NT2/D1 (cell line): ENCODE results near the gene RBBP8NL.

ENCODE experiments used
- DNase-seq: peaks from one replicate; pipeline ENCODE4 v3.0.0-alpha.2; 2011; ENCODE audit warnings: low read depth, low spot score
- H3K27me3 ChIP-seq: 2 replicates; pipeline ENCODE4 v1.6.0; 2011; ENCODE audit warnings: mild to moderate bottlenecking; ENCODE audit not compliant: insufficient read length, insufficient read depth
- H3K36me3 ChIP-seq: 2 replicates; pipeline ENCODE4 v1.6.1; 2011; ENCODE audit warnings: mild to moderate bottlenecking, low read length, mixed read lengths; ENCODE audit not compliant: insufficient read depth, insufficient read length
- H3K4me1 ChIP-seq: 2 replicates; pipeline ENCODE4 v1.5.1; 2011; ENCODE audit not compliant: insufficient read depth, insufficient read length
- H3K4me3 ChIP-seq: 2 replicates; pipeline ENCODE4 v1.5.1; 2011; ENCODE audit warnings: low read depth; ENCODE audit not compliant: insufficient read length
- H3K9ac ChIP-seq: 2 replicates; pipeline ENCODE4 v1.6.0; 2011; ENCODE audit warnings: low read depth; ENCODE audit not compliant: insufficient read length
- H3K9me3 ChIP-seq: 2 replicates; pipeline ENCODE4 v1.5.1; 2011; ENCODE audit warnings: mild to moderate bottlenecking, low read length; ENCODE audit not compliant: insufficient read depth
- SUZ12 ChIP-seq: IDR thresholded peaks from 2 replicates; pipeline ENCODE4 v1.6.1; 2011; ENCODE audit not compliant: insufficient read length, insufficient read depth; ENCODE audit errors: extremely low read depth
- YY1 ChIP-seq: IDR thresholded peaks from 2 replicates; pipeline ENCODE4 v1.6.1; 2011; ENCODE audit not compliant: insufficient read length, insufficient read depth
- ZNF274 ChIP-seq: IDR thresholded peaks from 2 replicates; pipeline ENCODE4 v1.6.1; 2011; ENCODE audit warnings: mild to moderate bottlenecking, low read depth, low read length

RBBP8NL gene

GRCh38 chr20:62422636-62423325 is 4.6 kb downstream of the RBBP8NL start:
- Histone ChIP-seq H3K4me1 (peaks cover 39% of the 10 kb centered on the region), H3K36me3 (no peaks in the 10 kb centered on the region), H3K27me3 (peaks cover 2% of the 10 kb centered on the region), H3K4me3 (no peak overlapping the region), H3K9me3 (no peaks in the 10 kb centered on the region), H3K9ac (peak overlapping the region; percentile 44)
- DNase-seq: no peak
- no peak for TF ChIP-seq SUZ12
- no peak for TF ChIP-seq YY1
- TF ChIP-seq ZNF274: no peak

DNA sequence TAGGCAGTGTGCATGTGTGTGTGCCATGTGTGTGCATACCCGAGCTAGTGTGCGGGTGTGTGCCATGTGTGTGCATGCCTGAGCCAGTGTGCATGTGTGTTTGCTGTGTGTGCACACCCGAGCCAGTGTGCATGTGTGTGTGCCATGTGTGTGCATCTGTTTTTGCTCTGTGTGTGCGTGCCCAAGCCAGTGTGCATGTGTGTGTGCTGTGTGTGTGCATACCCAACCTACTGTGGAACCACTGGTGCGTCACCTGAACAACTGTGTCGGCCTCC is 5.7 kb downstream of the RBBP8NL start:
- Histone ChIP-seq H3K9ac (no peak overlapping the region), H3K4me3 (no peak overlapping the region), H3K36me3 (no peaks in the 10 kb centered on the region), H3K9me3 (no peaks in the 10 kb centered on the region), H3K27me3 (peaks cover 2% of the 10 kb centered on the region), H3K4me1 (peaks cover 32% of the 10 kb centered on the region)
- DNase-seq: no peak
- TF ChIP-seq YY1 (no peak), SUZ12 (no peak), ZNF274 (no peak)

DNA sequence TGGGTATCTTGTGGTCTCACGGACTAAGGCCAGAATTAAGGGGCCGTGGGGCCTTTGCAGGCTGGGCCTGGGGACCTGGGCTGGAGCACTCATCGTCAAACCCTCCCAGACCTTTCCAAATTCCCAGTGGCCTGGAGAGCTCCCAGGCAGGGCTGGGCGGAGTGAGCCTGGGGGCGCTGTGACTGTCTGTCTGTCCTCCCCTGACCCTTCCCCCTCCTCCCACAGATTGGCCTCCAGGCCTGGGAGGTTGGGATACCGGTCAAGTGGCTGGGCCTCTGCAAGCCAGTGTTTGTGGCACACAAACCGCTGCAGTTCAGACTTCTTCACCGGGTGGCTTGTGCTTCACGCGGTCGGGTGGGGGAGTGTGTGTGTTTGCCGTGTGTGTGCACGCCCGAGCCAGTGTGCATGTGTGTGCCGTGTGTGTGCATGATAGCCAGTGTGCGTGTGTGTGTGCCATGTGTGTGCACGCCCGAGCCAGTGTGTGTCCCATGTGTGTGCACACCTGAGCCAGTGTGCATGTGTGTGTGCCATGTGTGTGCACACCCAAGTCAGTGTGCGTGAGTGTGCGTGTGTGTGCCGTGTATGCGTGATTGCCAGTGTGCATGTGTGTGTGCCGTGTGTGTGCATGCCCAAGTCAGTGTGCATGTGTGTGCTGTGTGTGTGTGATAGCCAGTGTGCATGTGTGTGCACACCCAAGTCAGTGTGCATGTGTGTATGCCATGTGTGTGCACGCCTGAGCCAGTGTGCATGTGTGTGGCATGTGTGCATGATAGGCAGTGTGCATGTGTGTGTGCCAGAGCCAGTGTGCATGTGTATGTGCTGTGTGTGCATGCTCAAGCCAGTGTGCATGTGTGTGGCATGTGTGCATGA is 6.3 kb downstream of the RBBP8NL start:
- H3K4me3 ChIP-seq: no peak overlapping the region
- TF ChIP-seq YY1: no peak
- no peak for TF ChIP-seq SUZ12
- no peak for TF ChIP-seq ZNF274
- no peak for DNase-seq
- H3K9me3 ChIP-seq: no peaks in the 10 kb centered on the region
- no peaks in the 10 kb centered on the region for H3K36me3 ChIP-seq
- H3K9ac ChIP-seq: no peak overlapping the region
- peaks cover 28% of the 10 kb centered on the region for H3K4me1 ChIP-seq
- H3K27me3 ChIP-seq: peaks cover 2% of the 10 kb centered on the region

DNA sequence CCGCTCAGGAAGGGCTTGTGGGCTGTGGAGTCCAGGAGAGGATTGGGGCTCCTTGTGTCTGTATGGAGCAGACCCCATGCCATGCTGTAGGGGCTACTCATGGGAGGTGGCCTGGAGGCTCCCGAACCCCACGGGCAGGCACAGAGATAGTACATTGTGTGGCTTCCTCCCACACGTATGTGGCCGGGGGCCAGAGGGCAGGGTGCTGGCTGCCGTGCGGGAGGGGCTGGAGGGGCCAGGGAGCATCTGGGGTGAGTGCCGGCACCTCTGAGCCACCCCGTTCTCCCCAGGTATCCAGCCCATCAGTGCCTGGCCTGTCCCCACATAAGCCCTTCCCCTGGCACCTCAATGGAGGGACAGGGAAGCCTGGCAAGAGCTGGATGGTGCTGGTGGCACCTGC is 7.6 kb downstream of the RBBP8NL start:
- Histone ChIP-seq H3K4me3 (no peak overlapping the region), H3K36me3 (no peaks in the 10 kb centered on the region), H3K27me3 (no peaks in the 10 kb centered on the region), H3K9me3 (no peaks in the 10 kb centered on the region), H3K9ac (no peak overlapping the region), H3K4me1 (peaks cover 28% of the 10 kb centered on the region)
- TF ChIP-seq YY1 (no peak), ZNF274 (no peak), SUZ12 (no peak)
- DNase-seq: no peak

- Histone ChIP-seq H3K27me3 (no peaks in the 10 kb centered on the region), H3K4me1 (peaks cover 20% of the 10 kb centered on the region), H3K36me3 (no peaks in the 10 kb centered on the region), H3K4me3 (no peak overlapping the region), H3K9me3 (no peaks in the 10 kb centered on the region), H3K9ac (no peak overlapping the region)
- DNase-seq: no peak
- TF ChIP-seq YY1 (no peak), ZNF274 (no peak), SUZ12 (no peak)
Observed at GRCh38 chr20:62418709-62419487, 8.4 kb downstream of the RBBP8NL start.

DNA sequence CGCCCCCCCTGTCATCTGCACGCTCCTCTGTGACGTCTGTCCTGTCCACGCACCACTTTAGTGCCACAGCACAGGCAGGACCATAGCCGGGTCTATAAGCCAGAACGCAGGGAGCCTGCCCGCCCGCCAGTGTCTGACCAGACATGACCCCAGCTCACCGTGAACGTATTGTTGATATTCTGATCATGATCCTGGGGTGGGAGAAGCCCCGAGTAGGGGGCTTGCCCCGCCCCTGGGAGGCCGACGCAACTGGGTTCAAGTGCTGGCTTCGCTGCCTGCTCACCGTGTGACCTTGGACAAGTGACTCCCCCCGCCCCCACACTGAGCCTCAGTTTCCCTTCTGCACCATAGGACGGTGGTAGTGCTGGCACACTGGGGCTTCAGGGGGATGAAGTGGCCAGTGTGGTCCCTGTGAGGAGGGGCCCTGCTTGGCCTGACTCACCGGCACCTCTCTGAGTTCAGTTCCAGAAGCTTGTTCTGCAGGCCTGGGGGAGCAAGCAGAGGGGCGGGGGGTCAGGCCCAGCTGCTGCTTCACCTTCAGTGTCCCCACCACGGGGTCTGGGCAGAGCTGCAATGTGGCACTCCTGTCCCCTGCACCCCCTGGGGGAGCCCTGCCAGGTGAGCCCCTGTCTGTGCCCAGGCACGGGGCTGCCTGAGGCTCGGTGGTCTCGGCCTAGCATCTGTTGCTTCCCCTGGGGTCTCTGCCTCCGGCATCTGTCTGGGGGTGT is 9.2 kb downstream of the RBBP8NL start:
- no peaks in the 10 kb centered on the region for H3K27me3 ChIP-seq
- no peaks in the 10 kb centered on the region for H3K9me3 ChIP-seq
- H3K4me3 ChIP-seq: no peak overlapping the region
- H3K36me3 ChIP-seq: no peaks in the 10 kb centered on the region
- no peak for DNase-seq
- TF ChIP-seq ZNF274 (no peak), SUZ12 (no peak), YY1 (no peak)
- H3K9ac ChIP-seq: no peak overlapping the region
- peaks cover 19% of the 10 kb centered on the region for H3K4me1 ChIP-seq
